Measurements from ENCODE around the gene CDC37.
"Not testable (repeated sequence)": the region's sequence is repeated elsewhere in the genome, so short reads cannot be mapped to it uniquely, and the experiment has no call there.

CDC37 gene

GRCh38 chr19:10366950-10367512, 36.3 kb downstream of the CDC37 start:
- not testable (repeated sequence) for H3K9me3 ChIP-seq (ENCODE audit: insufficient read depth, low read depth, low read length); H3K27ac ChIP-seq (ENCODE audit: low read length); H3K9ac ChIP-seq (ENCODE audit: low read depth, low read length); H3K4me1 ChIP-seq (ENCODE audit: insufficient read depth, low read length); H3K4me3 ChIP-seq (ENCODE audit: low read length); H3K27me3 ChIP-seq (ENCODE audit: insufficient read depth, low read length)
- peaks cover 28% of the 10 kb centered on the region for H3K36me3 ChIP-seq (ENCODE audit: insufficient read depth, low read depth, low read length)

GRCh38 chr19:10365518-10365917, 37.8 kb downstream of the CDC37 start:
- no peaks in the 10 kb centered on the region for H3K27me3 ChIP-seq (ENCODE audit: insufficient read depth, low read length)
- H3K27ac ChIP-seq (ENCODE audit: low read length): no peak overlapping the region
- no peak overlapping the region for H3K4me3 ChIP-seq (ENCODE audit: low read length)
- peaks cover 33% of the 10 kb centered on the region for H3K36me3 ChIP-seq (ENCODE audit: insufficient read depth, low read depth, low read length)
- no peak overlapping the region for H3K9ac ChIP-seq (ENCODE audit: low read depth, low read length)
- no peaks in the 10 kb centered on the region for H3K9me3 ChIP-seq (ENCODE audit: insufficient read depth, low read depth, low read length)
- H3K4me1 ChIP-seq (ENCODE audit: insufficient read depth, low read length): no peaks in the 10 kb centered on the region

- H3K9me3 ChIP-seq (ENCODE audit: insufficient read depth, low read depth, low read length): no peaks in the 10 kb centered on the region
- no peak overlapping the region for H3K4me3 ChIP-seq (ENCODE audit: low read length)
- H3K36me3 ChIP-seq (ENCODE audit: insufficient read depth, low read depth, low read length): peaks cover 33% of the 10 kb centered on the region
- no peak overlapping the region for H3K9ac ChIP-seq (ENCODE audit: low read depth, low read length)
- no peak overlapping the region for H3K27ac ChIP-seq (ENCODE audit: low read length)
- no peaks in the 10 kb centered on the region for H3K27me3 ChIP-seq (ENCODE audit: insufficient read depth, low read length)
- no peaks in the 10 kb centered on the region for H3K4me1 ChIP-seq (ENCODE audit: insufficient read depth, low read length)
Observed at GRCh38 chr19:10364644-10365043, 38.7 kb downstream of the CDC37 start.

GRCh38 chr19:10363789-10364281, 39.5 kb downstream of the CDC37 start:
- Histone ChIP-seq H3K9ac (ENCODE audit: low read depth, low read length) (no peak overlapping the region), H3K9me3 (ENCODE audit: insufficient read depth, low read depth, low read length) (no peaks in the 10 kb centered on the region), H3K27ac (ENCODE audit: low read length) (no peak overlapping the region), H3K4me3 (ENCODE audit: low read length) (no peak overlapping the region), H3K36me3 (ENCODE audit: insufficient read depth, low read depth, low read length) (peaks cover 36% of the 10 kb centered on the region), H3K4me1 (ENCODE audit: insufficient read depth, low read length) (no peaks in the 10 kb centered on the region), H3K27me3 (ENCODE audit: insufficient read depth, low read length) (no peaks in the 10 kb centered on the region)

GRCh38 chr19:10362259-10362658, 41.1 kb downstream of the CDC37 start:
- no peaks in the 10 kb centered on the region for H3K4me1 ChIP-seq (ENCODE audit: insufficient read depth, low read length)
- no peak overlapping the region for H3K9ac ChIP-seq (ENCODE audit: low read depth, low read length)
- no peaks in the 10 kb centered on the region for H3K27me3 ChIP-seq (ENCODE audit: insufficient read depth, low read length)
- no peaks in the 10 kb centered on the region for H3K9me3 ChIP-seq (ENCODE audit: insufficient read depth, low read depth, low read length)
- H3K27ac ChIP-seq (ENCODE audit: low read length): no peak overlapping the region
- no peak overlapping the region for H3K4me3 ChIP-seq (ENCODE audit: low read length)
- H3K36me3 ChIP-seq (ENCODE audit: insufficient read depth, low read depth, low read length): peaks cover 28% of the 10 kb centered on the region

GRCh38 chr19:10361569-10362011, 41.8 kb downstream of the CDC37 start:
- H3K27ac ChIP-seq (ENCODE audit: low read length): no peak overlapping the region
- H3K9me3 ChIP-seq (ENCODE audit: insufficient read depth, low read depth, low read length): no peaks in the 10 kb centered on the region
- no peaks in the 10 kb centered on the region for H3K27me3 ChIP-seq (ENCODE audit: insufficient read depth, low read length)
- H3K4me3 ChIP-seq (ENCODE audit: low read length): no peak overlapping the region
- no peak overlapping the region for H3K9ac ChIP-seq (ENCODE audit: low read depth, low read length)
- H3K36me3 ChIP-seq (ENCODE audit: insufficient read depth, low read depth, low read length): peaks cover 28% of the 10 kb centered on the region
- no peaks in the 10 kb centered on the region for H3K4me1 ChIP-seq (ENCODE audit: insufficient read depth, low read length)

GRCh38 chr19:10356431-10356830, 46.9 kb downstream of the CDC37 start:
- Histone ChIP-seq H3K27ac (ENCODE audit: low read length) (no peak overlapping the region), H3K36me3 (ENCODE audit: insufficient read depth, low read depth, low read length) (peaks cover 9% of the 10 kb centered on the region; the same call in 1 of the 2 replicates), H3K9me3 (ENCODE audit: insufficient read depth, low read depth, low read length) (no peaks in the 10 kb centered on the region), H3K4me1 (ENCODE audit: insufficient read depth, low read length) (no peaks in the 10 kb centered on the region), H3K9ac (ENCODE audit: low read depth, low read length) (no peak overlapping the region), H3K4me3 (ENCODE audit: low read length) (no peak overlapping the region), H3K27me3 (ENCODE audit: insufficient read depth, low read length) (no peaks in the 10 kb centered on the region)

- Histone ChIP-seq H3K9ac (ENCODE audit: low read depth, low read length) (peak overlapping the region; percentile 83; the same call in 1 of the 2 replicates), H3K4me3 (ENCODE audit: low read length) (peak overlapping the region; percentile 79), H3K9me3 (ENCODE audit: insufficient read depth, low read depth, low read length) (no peaks in the 10 kb centered on the region), H3K36me3 (ENCODE audit: insufficient read depth, low read depth, low read length) (peaks cover 5% of the 10 kb centered on the region; the same call in 1 of the 2 replicates), H3K27ac (ENCODE audit: low read length) (no peak overlapping the region), H3K4me1 (ENCODE audit: insufficient read depth, low read length) (no peaks in the 10 kb centered on the region), H3K27me3 (ENCODE audit: insufficient read depth, low read length) (no peaks in the 10 kb centered on the region)
Observed at GRCh38 chr19:10353793-10354391, 49.5 kb downstream of the CDC37 start.

- peak overlapping the region; percentile 83; the same call in 1 of the 2 replicates for H3K9ac ChIP-seq (ENCODE audit: low read depth, low read length)
- H3K4me3 ChIP-seq (ENCODE audit: low read length): peak overlapping the region; percentile 79
- peaks cover 5% of the 10 kb centered on the region; the same call in 1 of the 2 replicates for H3K36me3 ChIP-seq (ENCODE audit: insufficient read depth, low read depth, low read length)
Observed at GRCh38 chr19:10352764-10353671, 50.3 kb downstream of the CDC37 start.

GRCh38 chr19:10346509-10346908, 56.8 kb downstream of the CDC37 start:
- H3K36me3 ChIP-seq (ENCODE audit: insufficient read depth, low read depth, low read length): peaks cover 5% of the 10 kb centered on the region; the same call in 1 of the 2 replicates
- no peaks in the 10 kb centered on the region for H3K4me1 ChIP-seq (ENCODE audit: insufficient read depth, low read length)
- H3K9ac ChIP-seq (ENCODE audit: low read depth, low read length): no peak overlapping the region
- no peak overlapping the region for H3K27ac ChIP-seq (ENCODE audit: low read length)
- no peak overlapping the region for H3K4me3 ChIP-seq (ENCODE audit: low read length)
- no peaks in the 10 kb centered on the region for H3K27me3 ChIP-seq (ENCODE audit: insufficient read depth, low read length)
- H3K9me3 ChIP-seq (ENCODE audit: insufficient read depth, low read depth, low read length): no peaks in the 10 kb centered on the region

More at GRCh38 chr19:10352764-10353671, 50.3 kb downstream of the CDC37 start:
- Histone ChIP-seq H3K4me1 (ENCODE audit: insufficient read depth, low read length) (no peaks in the 10 kb centered on the region), H3K9me3 (ENCODE audit: insufficient read depth, low read depth, low read length) (no peaks in the 10 kb centered on the region), H3K27me3 (ENCODE audit: insufficient read depth, low read length) (no peaks in the 10 kb centered on the region), H3K27ac (ENCODE audit: low read length) (peak overlapping the region; percentile 94)

- peaks cover 2% of the 10 kb centered on the region; the same call in 1 of the 2 replicates for H3K4me1 ChIP-seq (ENCODE audit: insufficient read depth, low read length)
- H3K36me3 ChIP-seq (ENCODE audit: insufficient read depth, low read depth, low read length): no peaks in the 10 kb centered on the region
- H3K27ac ChIP-seq (ENCODE audit: low read length): no peak overlapping the region
- H3K27me3 ChIP-seq (ENCODE audit: insufficient read depth, low read length): no peaks in the 10 kb centered on the region
- H3K9me3 ChIP-seq (ENCODE audit: insufficient read depth, low read depth, low read length): no peaks in the 10 kb centered on the region
- H3K4me3 ChIP-seq (ENCODE audit: low read length): no peak overlapping the region
- H3K9ac ChIP-seq (ENCODE audit: low read depth, low read length): no peak overlapping the region
Observed at GRCh38 chr19:10344780-10345179, 58.6 kb downstream of the CDC37 start.
